HG03439 (cell line): ENCODE results near the gene HCLS1.
A peak's percentile ranks its signal among the peaks of the same experiment; 100 is the strongest.

Experiments
- ATAC-seq: cut with Tn5 transposase; IDR thresholded peaks from one replicate; pipeline ENCODE4 v1.9.1; 2021; ENCODE audit warnings: mild to moderate bottlenecking, moderate library complexity; ENCODE audit not compliant: unreplicated experiment

HCLS1 gene

GRCh38 chr3:121658716-121659435 lies 1.8 kb downstream of the HCLS1 start:
- ATAC-seq = no peak

- ATAC-seq = peak; percentile 48
Measured at GRCh38 chr3:121654493-121655385, 6.0 kb downstream of the HCLS1 start.

GRCh38 chr3:121651684-121652083 lies 9.0 kb downstream of the HCLS1 start:
- no peak for ATAC-seq

DNA sequence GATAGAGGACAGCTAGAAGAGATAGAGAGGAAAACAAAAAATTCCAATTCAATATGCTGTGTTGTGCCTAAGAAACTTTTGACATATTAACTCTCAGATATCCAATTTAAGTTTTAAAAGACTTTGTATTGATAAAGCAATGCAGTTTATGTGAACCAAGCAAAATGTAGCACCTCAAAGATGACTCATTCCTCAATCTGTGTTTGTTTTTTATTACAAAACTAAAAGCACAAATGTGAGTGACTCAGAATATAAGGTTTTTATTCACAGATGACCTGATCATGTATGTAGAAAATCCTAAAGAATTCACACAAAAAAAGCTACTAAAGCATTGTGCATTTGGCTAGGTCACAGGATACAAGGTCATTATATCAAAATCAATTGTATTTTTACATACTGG lies 11.1 kb downstream of the HCLS1 start:
- ATAC-seq = no peak

DNA sequence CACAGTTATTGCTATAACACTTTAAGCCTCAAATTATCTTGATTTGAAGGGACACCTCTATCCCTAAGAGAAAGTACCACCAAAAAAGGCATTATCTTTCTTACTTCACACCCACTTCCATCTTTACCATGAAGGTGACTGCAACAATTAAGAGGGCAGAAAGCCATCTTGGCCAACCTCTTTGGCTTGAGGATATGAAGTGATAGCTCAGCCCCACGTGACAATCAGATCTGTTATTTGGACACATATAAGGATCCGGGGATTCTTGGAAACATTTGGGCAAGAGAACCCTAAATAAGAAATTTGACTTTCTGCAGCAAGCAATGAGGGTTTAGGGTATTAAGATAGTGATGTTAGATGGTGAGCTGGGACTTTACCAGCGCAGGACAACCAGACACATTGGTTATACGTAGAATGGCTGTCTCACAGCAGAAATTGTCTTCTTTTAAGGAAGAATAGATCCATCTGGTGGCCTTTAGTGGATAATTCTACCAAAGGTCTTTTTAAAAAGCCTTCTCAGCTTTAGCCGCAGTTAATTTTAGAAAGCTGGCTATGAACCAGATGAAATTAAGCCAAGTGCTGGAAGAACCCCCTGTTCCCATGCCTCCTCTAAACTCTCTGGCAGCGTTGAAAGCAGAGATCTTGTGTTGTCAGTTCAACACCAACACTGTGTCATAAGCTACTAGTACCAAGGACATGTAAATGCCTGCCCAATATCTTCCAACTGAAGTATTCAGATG lies 12.3 kb downstream of the HCLS1 start:
- no peak for ATAC-seq

DNA sequence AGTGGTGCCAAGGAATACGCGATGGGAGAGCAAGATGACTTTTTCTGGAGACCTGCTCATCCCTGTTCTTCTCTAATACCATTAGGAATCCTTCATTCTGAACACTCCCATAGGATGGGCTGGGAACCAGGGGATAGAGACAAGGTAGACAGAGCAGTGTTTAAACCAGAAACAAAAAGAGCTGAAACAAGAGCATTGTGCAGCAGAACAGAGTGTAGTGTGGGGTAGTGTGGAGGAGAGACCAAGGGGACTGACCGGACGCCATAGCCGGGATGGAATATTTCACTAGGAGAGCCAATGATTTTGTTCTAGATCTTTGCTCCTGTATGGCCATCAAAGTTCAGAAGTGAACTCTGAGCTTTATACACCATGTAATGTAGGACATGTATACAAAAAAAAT lies 15.6 kb downstream of the HCLS1 start:
- no peak for ATAC-seq

DNA sequence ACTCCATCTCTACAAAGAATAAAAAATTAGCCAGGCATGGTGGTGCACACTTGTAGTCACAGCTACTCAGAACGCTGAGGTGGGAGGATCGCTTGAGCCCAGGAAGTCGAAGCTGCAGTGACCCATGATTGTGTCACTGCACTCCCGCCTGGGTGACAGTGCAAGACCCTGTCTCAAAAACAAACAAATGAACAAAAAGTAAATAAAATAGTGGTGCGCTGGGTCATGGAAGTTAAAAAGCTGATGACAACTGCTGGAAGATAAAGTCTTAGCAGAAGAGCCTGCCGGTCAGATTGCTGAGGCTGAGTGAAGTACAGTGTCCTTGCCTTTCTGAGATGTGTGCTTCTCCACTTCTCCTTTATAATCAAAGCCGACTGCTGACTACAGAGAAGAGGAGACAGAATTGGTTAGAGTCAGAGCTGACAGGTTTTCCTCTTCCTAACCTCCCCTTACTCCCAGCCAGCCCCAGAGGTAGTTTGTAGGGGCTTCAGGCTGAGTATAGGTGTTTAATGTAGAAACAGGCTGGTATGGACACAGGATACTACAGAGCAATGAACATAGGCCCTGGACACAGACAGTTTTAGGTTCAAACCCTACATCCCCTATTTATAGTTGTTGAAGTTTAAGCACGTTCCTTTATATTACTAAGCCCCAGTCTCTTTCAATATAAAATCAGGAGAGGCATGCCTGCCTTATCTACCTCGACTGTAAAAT lies 17.9 kb downstream of the HCLS1 start:
- ATAC-seq = no peak

- ATAC-seq = no peak
Measured at GRCh38 chr3:121641127-121641526, 19.6 kb downstream of the HCLS1 start.

GRCh38 chr3:121637922-121638321 lies 22.8 kb downstream of the HCLS1 start:
- ATAC-seq = no peak

- no peak for ATAC-seq
Measured at GRCh38 chr3:121630355-121630754, 30.3 kb downstream of the HCLS1 start.

- ATAC-seq = no peak
Measured at GRCh38 chr3:121629601-121630000, 31.1 kb downstream of the HCLS1 start.

DNA sequence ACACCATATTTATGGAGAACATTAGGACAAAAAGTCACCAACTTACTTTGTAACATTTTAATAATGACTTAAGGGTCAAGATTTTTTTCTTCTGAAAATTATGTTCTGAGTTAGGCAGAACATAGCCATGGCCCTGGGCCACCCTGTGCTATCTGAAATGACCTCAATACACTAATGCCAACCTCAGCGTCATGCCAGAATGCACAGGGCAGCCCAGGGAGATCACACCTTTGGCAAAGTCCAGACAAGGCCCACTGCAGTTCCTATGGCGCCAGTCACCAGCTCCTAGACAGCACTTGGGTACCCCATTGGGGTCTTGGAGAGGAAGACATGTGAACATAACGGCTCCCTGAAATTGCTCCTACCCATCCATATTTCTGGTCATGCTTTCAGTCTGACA lies 33.1 kb downstream of the HCLS1 start:
- no peak for ATAC-seq

DNA sequence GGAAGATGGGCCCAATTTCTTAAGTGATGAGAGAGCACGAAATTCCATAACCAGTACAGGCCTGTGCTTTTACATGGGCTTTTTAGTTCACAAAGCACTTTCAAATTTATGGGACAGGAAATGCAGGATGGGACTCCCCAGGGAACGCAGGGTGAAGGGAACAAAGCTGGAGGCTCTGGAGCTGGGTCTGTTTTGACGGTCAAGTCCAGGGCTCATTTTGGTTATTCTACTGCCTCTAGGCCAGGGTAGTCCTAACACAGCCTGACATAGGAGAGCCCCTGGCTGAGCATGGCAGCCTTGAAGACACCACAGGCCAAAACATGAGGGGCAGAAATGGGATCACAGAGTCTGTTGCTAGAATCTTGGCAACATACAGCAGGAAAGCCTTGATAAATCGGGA lies 33.5 kb downstream of the HCLS1 start:
- no peak for ATAC-seq

DNA sequence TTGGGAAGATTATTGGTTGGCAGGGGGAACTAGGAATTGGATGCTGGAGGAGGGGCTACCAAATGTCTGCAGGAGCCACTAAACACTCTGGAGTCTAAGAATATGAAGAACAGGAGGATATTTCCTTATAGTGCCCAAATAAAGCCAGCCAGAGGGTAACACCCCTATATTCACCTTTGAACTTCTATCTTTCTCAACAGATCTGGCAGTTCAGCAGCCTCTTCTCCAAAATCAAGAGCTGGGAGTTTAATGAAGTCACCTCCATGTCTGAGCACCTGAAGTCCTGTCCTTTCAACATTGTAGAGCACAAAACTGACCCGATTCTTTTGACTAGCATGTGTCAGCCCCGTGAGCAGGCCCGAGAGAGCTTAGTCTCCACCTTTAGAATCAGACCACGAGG lies 34.2 kb downstream of the HCLS1 start:
- no peak for ATAC-seq

DNA sequence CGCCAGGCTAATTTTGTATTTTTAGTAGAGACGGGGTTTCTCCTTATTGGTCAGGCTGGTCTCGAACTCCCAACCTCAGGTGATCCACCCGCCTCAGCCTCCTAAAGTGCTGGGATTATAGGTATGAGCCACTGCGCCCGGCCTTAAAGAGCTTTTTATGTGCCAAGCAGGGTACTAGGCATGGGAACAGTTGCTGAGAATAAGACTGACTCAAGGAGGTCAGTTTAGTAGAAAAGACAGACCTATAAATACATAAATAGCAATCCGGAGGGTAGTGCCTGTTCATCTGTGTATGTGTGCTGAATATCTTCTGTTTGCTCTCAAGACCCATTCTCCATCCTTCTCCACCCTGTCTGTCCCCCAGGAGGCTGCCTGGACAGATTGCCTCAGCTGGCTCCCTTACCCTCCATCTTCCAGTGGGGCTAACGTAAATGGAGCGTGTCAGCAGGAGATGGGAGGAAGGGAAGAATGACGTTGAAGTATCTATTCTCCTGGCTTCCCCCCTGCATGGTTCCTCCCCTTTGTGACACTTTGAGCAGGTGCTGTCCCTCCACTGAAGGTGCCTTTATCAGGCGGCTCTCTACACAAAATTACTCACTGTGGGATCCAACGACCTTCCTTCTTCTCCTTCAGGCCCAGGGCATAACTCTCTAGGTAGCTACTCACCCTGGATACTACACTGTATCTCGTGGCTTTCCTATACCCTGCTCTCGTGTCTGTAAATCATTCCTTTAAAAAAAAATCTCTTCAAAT lies 36.4 kb downstream of the HCLS1 start:
- ATAC-seq = no peak

DNA sequence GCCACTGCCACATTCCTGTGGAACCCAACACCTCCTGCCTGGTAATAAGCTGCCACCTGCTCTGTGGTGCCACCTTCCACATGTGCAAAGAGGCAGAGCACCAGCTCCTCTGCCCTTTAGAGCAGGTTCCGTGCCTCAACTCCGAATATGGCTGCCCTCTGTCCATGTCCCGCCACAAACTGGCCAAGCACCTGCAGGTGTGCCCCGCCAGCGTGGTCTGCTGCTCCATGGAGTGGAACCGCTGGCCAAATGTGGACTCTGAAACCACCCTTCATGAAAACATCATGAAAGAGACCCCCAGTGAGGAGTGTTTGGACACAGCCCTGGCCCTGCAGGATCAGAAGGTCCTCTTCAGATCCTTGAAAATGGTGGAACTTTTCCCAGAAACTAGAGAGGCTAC lies 39.2 kb downstream of the HCLS1 start:
- ATAC-seq = no peak

- ATAC-seq = no peak
Measured at GRCh38 chr3:121619691-121620090, 41.0 kb downstream of the HCLS1 start.

DNA sequence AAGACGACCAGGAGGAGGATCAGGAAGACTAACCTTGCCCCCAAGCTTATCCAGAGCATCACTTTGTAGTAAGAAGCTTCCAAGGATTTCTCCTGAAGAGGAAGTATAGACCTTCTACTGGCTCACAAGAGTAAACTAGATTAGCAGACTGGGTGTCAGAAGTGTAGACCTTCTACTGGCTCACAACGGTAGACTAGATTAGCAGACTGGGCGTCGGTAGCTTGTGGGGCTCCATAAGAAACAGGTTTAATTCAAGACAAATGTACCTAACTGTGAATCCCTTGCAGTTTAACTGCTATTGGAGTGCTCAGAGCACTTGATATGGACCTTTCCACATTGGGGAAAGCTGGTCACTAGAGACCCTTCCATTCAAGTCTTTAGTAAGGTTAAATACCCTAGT lies 54.6 kb downstream of the HCLS1 start:
- ATAC-seq = no peak

DNA sequence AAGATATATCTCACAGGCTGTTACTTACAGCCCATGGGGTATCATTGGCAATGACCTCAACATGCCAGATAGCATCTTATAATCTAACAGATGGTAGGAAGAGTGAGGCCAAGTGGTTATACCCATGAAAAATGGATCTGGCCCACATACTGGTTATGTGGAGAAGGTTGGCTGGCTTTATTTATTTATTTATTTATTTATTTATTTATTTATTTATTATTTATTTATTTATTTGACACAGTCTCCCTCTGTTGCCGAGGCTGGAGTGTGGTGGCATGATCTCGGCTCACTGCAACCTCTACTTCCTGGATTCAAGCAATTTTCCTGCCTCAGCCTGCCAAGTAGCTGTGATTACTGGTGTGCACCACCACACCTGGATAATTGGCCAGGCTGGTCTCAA lies 55.9 kb downstream of the HCLS1 start:
- ATAC-seq = no peak

- no peak for ATAC-seq
Measured at GRCh38 chr3:121601212-121601812, 59.4 kb downstream of the HCLS1 start.
